Keratinocyte (primary cell): ENCODE measurements around the gene SIGLEC14.

Source experiments
- EZH2 ChIP-seq: IDR thresholded peaks from one replicate; pipeline ENCODE4 v1.6.1; 2012; ENCODE audit warnings: inconsistent platforms, mild to moderate bottlenecking, low read length, moderate library complexity
- TF ChIP-seq, protein P1 (sequence below), 3 experiments: IDR thresholded peaks in 1 of 3; conservative IDR thresholded peaks in 1 of 3; optimal IDR thresholded peaks in 1 of 3; 2 replicates in 2 of 3; 3 replicates in 1 of 3; pipeline versions ENCODE3 to v1.5.1; 2011; ENCODE audit warnings: low read length in 3 of 3, mild to moderate bottlenecking in 3 of 3, moderate library complexity in 2 of 3, control low read depth in 1 of 3, inconsistent platforms in 1 of 3; ENCODE audit not compliant: insufficient read depth in 2 of 3; ENCODE audit errors: extremely low read depth in 1 of 3

DNA sequence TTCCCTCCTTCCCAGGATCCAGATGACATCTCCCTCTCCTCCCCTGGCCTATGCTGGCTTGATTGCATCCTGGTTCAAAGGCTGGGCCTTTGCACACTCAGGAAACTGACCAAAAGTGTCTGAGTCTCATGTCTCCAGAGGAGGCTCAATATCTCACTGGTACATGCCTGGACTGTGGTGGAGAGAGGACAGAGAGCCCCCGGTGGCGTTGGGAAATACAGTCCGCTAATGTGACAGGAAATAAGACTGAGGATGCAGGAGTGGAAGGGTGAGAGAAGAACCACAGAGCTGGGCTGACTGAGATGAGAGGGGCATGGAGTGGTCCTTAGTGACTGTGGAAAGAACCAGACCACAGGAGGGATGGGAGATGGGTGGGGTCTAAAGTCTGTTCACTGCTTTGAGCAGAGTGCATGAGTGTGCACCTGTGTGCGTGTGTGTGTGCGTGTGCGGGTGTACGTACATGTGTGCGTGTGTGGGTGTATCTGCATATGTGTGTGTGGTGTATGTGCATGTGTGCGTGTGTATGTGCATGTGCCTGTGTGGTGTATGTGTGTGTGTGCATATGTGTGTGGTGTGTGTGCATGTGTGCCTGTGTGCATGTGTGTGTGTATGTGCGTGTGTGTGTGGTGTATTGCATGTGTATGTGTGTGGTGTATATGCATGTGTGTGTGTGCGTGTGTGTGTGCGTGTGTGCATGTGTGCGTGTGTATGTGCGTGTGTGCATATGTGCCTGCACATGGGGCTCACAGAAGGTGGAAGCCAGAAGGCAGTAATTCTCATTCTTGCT lies 18.3 kb downstream of the SIGLEC14 start:
- no peak for TF ChIP-seq EZH2
- TF ChIP-seq, protein P1, sequence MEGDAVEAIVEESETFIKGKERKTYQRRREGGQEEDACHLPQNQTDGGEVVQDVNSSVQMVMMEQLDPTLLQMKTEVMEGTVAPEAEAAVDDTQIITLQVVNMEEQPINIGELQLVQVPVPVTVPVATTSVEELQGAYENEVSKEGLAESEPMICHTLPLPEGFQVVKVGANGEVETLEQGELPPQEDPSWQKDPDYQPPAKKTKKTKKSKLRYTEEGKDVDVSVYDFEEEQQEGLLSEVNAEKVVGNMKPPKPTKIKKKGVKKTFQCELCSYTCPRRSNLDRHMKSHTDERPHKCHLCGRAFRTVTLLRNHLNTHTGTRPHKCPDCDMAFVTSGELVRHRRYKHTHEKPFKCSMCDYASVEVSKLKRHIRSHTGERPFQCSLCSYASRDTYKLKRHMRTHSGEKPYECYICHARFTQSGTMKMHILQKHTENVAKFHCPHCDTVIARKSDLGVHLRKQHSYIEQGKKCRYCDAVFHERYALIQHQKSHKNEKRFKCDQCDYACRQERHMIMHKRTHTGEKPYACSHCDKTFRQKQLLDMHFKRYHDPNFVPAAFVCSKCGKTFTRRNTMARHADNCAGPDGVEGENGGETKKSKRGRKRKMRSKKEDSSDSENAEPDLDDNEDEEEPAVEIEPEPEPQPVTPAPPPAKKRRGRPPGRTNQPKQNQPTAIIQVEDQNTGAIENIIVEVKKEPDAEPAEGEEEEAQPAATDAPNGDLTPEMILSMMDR (optimal IDR thresholded peaks at IDR 0.05 in 1 of 3, IDR thresholded peaks at IDR 0.05 in 1 of 3, conservative IDR thresholded peaks at IDR 0.05 in 1 of 3; ENCODE audit: extremely low read depth in 1 of 3, insufficient read depth in 2 of 3, low read length in 3 of 3), result no peak
